WTC11 (cell line): ENCODE results near the gene IFNL2. TPM values are rescaled to one million over a fixed set of nuclear protein-coding genes. Genes with fewer than 3 reads are reported as not detected.
A peak's percentile ranks its signal among the peaks of the same experiment; 100 is the strongest.

ENCODE experiments used
- ATAC-seq: fragments of 200-7000 bp; cut with Tn5 transposase; 2 replicates; pipeline ENCODE4 v1.10.0; 2021; ENCODE audit warnings: mild to moderate bottlenecking, moderate library complexity
- CTCF ChIA-PET: fragments of 300-600 bp; sonication (Branson Sonifier 250); formaldehyde crosslinking; loops from one replicate; lab custom pipeline; 2021; ENCODE audit warnings: antibody characterized with exemption; lab: Charles Lee
- POLR2A ChIA-PET: fragments of 350-600 bp; sonication (Branson Sonifier 250); formaldehyde crosslinking; loops from one replicate; lab custom pipeline; 2021; ENCODE audit warnings: antibody characterized with exemption; lab: Charles Lee
- DNase-seq: peaks from one replicate; pipeline ENCODE4 v3.0.0; 2021; ENCODE audit warnings: low spot score
- H3K27ac Mint-ChIP-seq: 2 replicates; pipeline ENCODE4 v1.8.0; 2021; ENCODE audit warnings: mixed read lengths
- H3K27me3 Mint-ChIP-seq: 2 replicates; pipeline ENCODE4 v1.8.0; 2021; ENCODE audit warnings: low read depth, mild to moderate bottlenecking, moderate library complexity, mixed read lengths
- H3K36me3 Mint-ChIP-seq: 2 replicates; pipeline ENCODE4 v1.8.0; 2021; ENCODE audit warnings: mixed read lengths
- H3K4me1 Mint-ChIP-seq: 2 replicates; pipeline ENCODE4 v1.8.0; 2022; ENCODE audit warnings: mixed read lengths
- H3K4me3 Mint-ChIP-seq: 2 replicates; pipeline ENCODE4 v1.8.0; 2021; ENCODE audit warnings: mild to moderate bottlenecking, moderate library complexity, mixed read lengths
- H3K9me3 Mint-ChIP-seq: 2 replicates; pipeline ENCODE4 v1.8.0; 2021; ENCODE audit warnings: mixed read lengths
- ATF3 ChIP-seq: sonication (generic); formaldehyde crosslinking; conservative IDR thresholded peaks from 2 replicates; pipeline ENCODE4 v1.8.1; 2022; ENCODE audit warnings: mild to moderate bottlenecking, missing genetic modification reagents
- ATF6 ChIP-seq: sonication (generic); formaldehyde crosslinking; IDR thresholded peaks from 2 replicates; pipeline ENCODE4 v1.8.1; 2023; ENCODE audit warnings: mild to moderate bottlenecking, missing genetic modification reagents
- CTCF ChIP-seq: fragments of 200-600 bp; IDR thresholded peaks from 2 replicates; pipeline ENCODE4 v1.8.0; 2022; ENCODE audit warnings: antibody characterized with exemption
- E2F4 ChIP-seq: sonication (generic); formaldehyde crosslinking; IDR thresholded peaks from 2 replicates; pipeline ENCODE4 v1.8.1; 2022; ENCODE audit warnings: low read depth, mild to moderate bottlenecking, moderate library complexity, missing genetic modification reagents, borderline replicate concordance
- E2F5 ChIP-seq: sonication (generic); formaldehyde crosslinking; IDR thresholded peaks from 2 replicates; pipeline ENCODE4 v1.8.1; 2022; ENCODE audit warnings: mild to moderate bottlenecking, moderate library complexity, missing genetic modification reagents
- ERG ChIP-seq: fragments of 250-450 bp; sonication (Bioruptor Pico); IDR thresholded peaks from 2 replicates; pipeline ENCODE4 v1.8.0; 2021; ENCODE audit warnings: mild to moderate bottlenecking
- FOXK1 ChIP-seq: sonication (generic); formaldehyde crosslinking; IDR thresholded peaks from 2 replicates; pipeline ENCODE4 v1.8.0; 2022; ENCODE audit warnings: mild to moderate bottlenecking, moderate library complexity, missing genetic modification reagents
- FOXP4 ChIP-seq: sonication (generic); formaldehyde crosslinking; IDR thresholded peaks from 2 replicates; pipeline ENCODE4 v1.8.0; 2022; ENCODE audit warnings: mild to moderate bottlenecking, missing genetic modification reagents
- GRHL2 ChIP-seq: fragments of 250-450 bp; sonication (Bioruptor Pico); IDR thresholded peaks from 2 replicates; pipeline ENCODE4 v1.8.0; 2022; ENCODE audit warnings: mild to moderate bottlenecking, moderate library complexity; ENCODE audit not compliant: insufficient replicate concordance, severe bottlenecking
- HMGA2 ChIP-seq: fragments of 250-450 bp; sonication (Bioruptor Pico); IDR thresholded peaks from 2 replicates; pipeline ENCODE4 v1.4.0; 2021; ENCODE audit warnings: mild to moderate bottlenecking, moderate library complexity
- KAT7 ChIP-seq: sonication (generic); formaldehyde crosslinking; IDR thresholded peaks from 2 replicates; pipeline ENCODE4 v1.8.1; 2023; ENCODE audit warnings: missing genetic modification reagents, mild to moderate bottlenecking, borderline replicate concordance
- MLX ChIP-seq: sonication (generic); formaldehyde crosslinking; IDR thresholded peaks from 2 replicates; pipeline ENCODE4 v1.8.1; 2023; ENCODE audit warnings: mild to moderate bottlenecking, missing genetic modification reagents, moderate library complexity
- NFATC4 ChIP-seq: fragments of 250-450 bp; sonication (Bioruptor Pico); IDR thresholded peaks from 2 replicates; pipeline ENCODE4 v1.9.0; 2021; ENCODE audit warnings: mild to moderate bottlenecking
- RELA ChIP-seq: sonication (generic); formaldehyde crosslinking; IDR thresholded peaks from 2 replicates; pipeline ENCODE4 v1.8.1; 2022; ENCODE audit warnings: missing genetic modification reagents, mild to moderate bottlenecking, borderline replicate concordance
- SMAD4 ChIP-seq: sonication (generic); formaldehyde crosslinking; IDR thresholded peaks from 2 replicates; pipeline ENCODE4 v1.8.0; 2022; ENCODE audit warnings: mild to moderate bottlenecking, missing genetic modification reagents
- TP53 ChIP-seq: sonication (generic); formaldehyde crosslinking; IDR thresholded peaks from 2 replicates; pipeline ENCODE4 v1.8.1; 2023; ENCODE audit warnings: mild to moderate bottlenecking, missing genetic modification reagents
- ZNF121 ChIP-seq: sonication (generic); formaldehyde crosslinking; IDR thresholded peaks from 2 replicates; pipeline ENCODE4 v1.8.0; 2023; ENCODE audit warnings: missing genetic modification reagents
- ZNF138 ChIP-seq: sonication (generic); formaldehyde crosslinking; conservative IDR thresholded peaks from 2 replicates; pipeline ENCODE4 v1.8.1; 2022; ENCODE audit warnings: mild to moderate bottlenecking, moderate library complexity, missing genetic modification reagents
- ZNF416 ChIP-seq: fragments of 250-450 bp; sonication (Bioruptor Pico); IDR thresholded peaks from 2 replicates; pipeline ENCODE4 v1.9.0; 2021; ENCODE audit warnings: mild to moderate bottlenecking, inconsistent platforms
- ZNF423 ChIP-seq: fragments of 250-450 bp; sonication (Bioruptor Pico); IDR thresholded peaks from 2 replicates; pipeline ENCODE4 v2.1.2; 2022; ENCODE audit warnings: mild to moderate bottlenecking, moderate library complexity
- total RNA-seq: library from RNA; stranded (reverse); gene quantifications from 3 replicates; pipeline ENCODE4 v1.2.3, GENCODE V29; 2021

Gene IFNL2
- total RNA-seq, 1 experiment from 2014 or later, result not detected

GRCh38 chr19:39276740-39277139 lies 8.5 kb downstream of the IFNL2 start:
- no peaks in the 10 kb centered on the region for H3K4me1 Mint-ChIP-seq
- peaks cover 1% of the 10 kb centered on the region; the same call in 1 of the 2 replicates for H3K9me3 Mint-ChIP-seq
- H3K36me3 Mint-ChIP-seq, result no peaks in the 10 kb centered on the region
- 0 out of 2 replicates have a peak, but pooled peaks have one; percentile 25 for TF ChIP-seq ZNF121
- TF ChIP-seq ERG (CRISPR knock-in tag), result no peak
- no peak for TF ChIP-seq NFATC4 (CRISPR knock-in tag)
- TF ChIP-seq TP53 (CRISPR knock-in tag), result no peak
- TF ChIP-seq ZNF423 (CRISPR knock-in tag), result no peak
- no peak for TF ChIP-seq E2F5
- no peak for TF ChIP-seq ATF3 (CRISPR knock-in tag)
- no peak for TF ChIP-seq HMGA2 (CRISPR knock-in tag)
- TF ChIP-seq FOXK1, result no peak
- H3K4me3 Mint-ChIP-seq, result no peak overlapping the region
- DNase-seq (no peak), ATAC-seq (no peak)
- ChIA-PET POLR2A (no interaction called here), CTCF (interaction anchor here (1.2 kb wide), 1 partner anchor 11 kb away, joined by 4 read pairs; no protein-coding TSS in a partner anchor)
- peaks cover 47% of the 10 kb centered on the region for H3K27me3 Mint-ChIP-seq
- H3K27ac Mint-ChIP-seq, result no peak overlapping the region

GRCh38 chr19:39277598-39277997 lies 9.4 kb downstream of the IFNL2 start:
- no peak for TF ChIP-seq GRHL2 (CRISPR knock-in tag)
- TF ChIP-seq E2F4, result no peak
- no peak for TF ChIP-seq ZNF138 (CRISPR knock-in tag)
- no peak for TF ChIP-seq KAT7 (CRISPR knock-in tag)
- TF ChIP-seq, all 79 proteins: peak for 0
- POLR2A ChIA-PET, result no interaction called here
- CTCF ChIA-PET, result interaction anchor here (0.5 to 1.2 kb wide), 3 partner anchors 12 to 316 kb away, joined by 3 to 4 read pairs (median 4); no protein-coding TSS in a partner anchor
- no peak overlapping the region for H3K4me3 Mint-ChIP-seq
- DNase-seq, result no peak
- H3K27me3 Mint-ChIP-seq, result peaks cover 53% of the 10 kb centered on the region
- no peak for ATAC-seq
- no peaks in the 10 kb centered on the region for H3K4me1 Mint-ChIP-seq
- H3K27ac Mint-ChIP-seq, result no peak overlapping the region; the same call in 1 of the 2 replicates
- peaks cover 8% of the 10 kb centered on the region for H3K9me3 Mint-ChIP-seq
- H3K36me3 Mint-ChIP-seq, result no peaks in the 10 kb centered on the region

- ChIA-PET POLR2A (no interaction called here), CTCF (no interaction called here)
- Mint-ChIP-seq H3K36me3 (no peaks in the 10 kb centered on the region), H3K4me3 (no peak overlapping the region), H3K9me3 (peaks cover 8% of the 10 kb centered on the region), H3K27me3 (peaks cover 52% of the 10 kb centered on the region), H3K27ac (no peak overlapping the region), H3K4me1 (no peaks in the 10 kb centered on the region)
- TF ChIP-seq RELA (CRISPR knock-in tag), result no peak
- ATAC-seq (no peak), DNase-seq (no peak)
Observed at GRCh38 chr19:39282021-39282420, 13.8 kb downstream of the IFNL2 start.

- H3K27ac Mint-ChIP-seq, result no peak overlapping the region
- ChIA-PET POLR2A (no interaction called here), CTCF (no interaction called here)
- no peak overlapping the region for H3K4me3 Mint-ChIP-seq
- no peaks in the 10 kb centered on the region for H3K36me3 Mint-ChIP-seq
- no peaks in the 10 kb centered on the region for H3K4me1 Mint-ChIP-seq
- H3K27me3 Mint-ChIP-seq, result peaks cover 63% of the 10 kb centered on the region
- H3K9me3 Mint-ChIP-seq, result peaks cover 8% of the 10 kb centered on the region
- no peak for DNase-seq
- ATAC-seq, result no peak
- TF ChIP-seq ZNF416 (CRISPR knock-in tag), result no peak
- no peak for TF ChIP-seq KAT7 (CRISPR knock-in tag)
- TF ChIP-seq FOXP4 (CRISPR knock-in tag), result no peak
- TF ChIP-seq CTCF, result no peak
- no peak for TF ChIP-seq MLX (CRISPR knock-in tag)
- no peak for TF ChIP-seq ATF6 (CRISPR knock-in tag)
- TF ChIP-seq SMAD4 (CRISPR knock-in tag), result no peak
Observed at GRCh38 chr19:39284032-39284431, 15.8 kb downstream of the IFNL2 start.
